ENCODE data around the gene WNK1.

WNK1 gene

DNA sequence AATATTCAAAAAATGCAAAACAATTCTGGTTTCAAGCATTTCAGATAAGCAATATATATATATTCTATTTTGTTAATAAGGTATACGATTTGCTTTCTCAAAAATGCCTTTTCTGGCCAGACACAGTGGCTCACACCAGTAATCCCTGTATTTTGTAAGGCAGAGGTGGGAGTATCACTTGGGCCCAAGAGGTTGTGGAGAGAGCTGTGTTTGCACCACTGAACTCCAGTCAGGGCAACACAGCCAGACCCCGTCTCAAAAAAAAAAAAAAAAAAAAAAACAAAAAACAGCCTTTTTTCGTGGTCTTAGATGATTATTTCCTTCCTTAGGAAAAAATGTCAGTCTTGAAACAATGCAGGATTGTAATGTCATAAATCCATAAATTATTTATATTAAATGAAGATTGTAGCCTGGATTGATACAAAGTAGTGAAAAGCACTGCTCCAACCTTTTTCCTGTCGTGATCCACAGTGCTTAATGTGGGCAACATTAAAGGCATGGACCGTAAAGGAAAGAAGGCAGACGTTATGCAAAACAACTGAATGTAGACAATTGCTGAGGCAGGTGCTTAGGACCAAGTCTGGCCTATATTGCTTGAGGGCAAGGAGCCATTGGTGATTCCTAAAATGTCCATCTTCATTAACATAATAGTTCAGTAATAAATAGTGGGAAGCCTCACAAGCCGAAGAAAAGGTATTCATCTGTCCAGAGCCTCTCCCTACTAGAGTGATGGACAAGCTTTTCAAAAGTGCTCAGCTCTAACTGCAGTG lies 160.3 kb downstream of the WNK1 start:
- H3K27me3 ChIP-seq (ENCODE audit: control insufficient read depth, insufficient read depth, low read length): no peaks in the 10 kb centered on the region
- peaks cover 2% of the 10 kb centered on the region for H3K79me2 ChIP-seq
- no peak overlapping the region for H3K9ac ChIP-seq
- no peak overlapping the region for H3K27ac ChIP-seq
- H3K4me3 ChIP-seq (ENCODE audit: low read depth, low read length): no peak overlapping the region
- TF ChIP-seq, protein P1, sequence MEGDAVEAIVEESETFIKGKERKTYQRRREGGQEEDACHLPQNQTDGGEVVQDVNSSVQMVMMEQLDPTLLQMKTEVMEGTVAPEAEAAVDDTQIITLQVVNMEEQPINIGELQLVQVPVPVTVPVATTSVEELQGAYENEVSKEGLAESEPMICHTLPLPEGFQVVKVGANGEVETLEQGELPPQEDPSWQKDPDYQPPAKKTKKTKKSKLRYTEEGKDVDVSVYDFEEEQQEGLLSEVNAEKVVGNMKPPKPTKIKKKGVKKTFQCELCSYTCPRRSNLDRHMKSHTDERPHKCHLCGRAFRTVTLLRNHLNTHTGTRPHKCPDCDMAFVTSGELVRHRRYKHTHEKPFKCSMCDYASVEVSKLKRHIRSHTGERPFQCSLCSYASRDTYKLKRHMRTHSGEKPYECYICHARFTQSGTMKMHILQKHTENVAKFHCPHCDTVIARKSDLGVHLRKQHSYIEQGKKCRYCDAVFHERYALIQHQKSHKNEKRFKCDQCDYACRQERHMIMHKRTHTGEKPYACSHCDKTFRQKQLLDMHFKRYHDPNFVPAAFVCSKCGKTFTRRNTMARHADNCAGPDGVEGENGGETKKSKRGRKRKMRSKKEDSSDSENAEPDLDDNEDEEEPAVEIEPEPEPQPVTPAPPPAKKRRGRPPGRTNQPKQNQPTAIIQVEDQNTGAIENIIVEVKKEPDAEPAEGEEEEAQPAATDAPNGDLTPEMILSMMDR (IDR thresholded peaks at IDR 0.05): no peak
- no peak overlapping the region for H2AFZ ChIP-seq
- H3K36me3 ChIP-seq (ENCODE audit: control insufficient read depth, insufficient read depth, low read length): no peaks in the 10 kb centered on the region
- H3K4me1 ChIP-seq: no peaks in the 10 kb centered on the region
- no peak overlapping the region for H3K4me2 ChIP-seq (ENCODE audit: low read length)
- H3K9me3 ChIP-seq (ENCODE audit: control insufficient read depth, low read length): no peaks in the 10 kb centered on the region

DNA sequence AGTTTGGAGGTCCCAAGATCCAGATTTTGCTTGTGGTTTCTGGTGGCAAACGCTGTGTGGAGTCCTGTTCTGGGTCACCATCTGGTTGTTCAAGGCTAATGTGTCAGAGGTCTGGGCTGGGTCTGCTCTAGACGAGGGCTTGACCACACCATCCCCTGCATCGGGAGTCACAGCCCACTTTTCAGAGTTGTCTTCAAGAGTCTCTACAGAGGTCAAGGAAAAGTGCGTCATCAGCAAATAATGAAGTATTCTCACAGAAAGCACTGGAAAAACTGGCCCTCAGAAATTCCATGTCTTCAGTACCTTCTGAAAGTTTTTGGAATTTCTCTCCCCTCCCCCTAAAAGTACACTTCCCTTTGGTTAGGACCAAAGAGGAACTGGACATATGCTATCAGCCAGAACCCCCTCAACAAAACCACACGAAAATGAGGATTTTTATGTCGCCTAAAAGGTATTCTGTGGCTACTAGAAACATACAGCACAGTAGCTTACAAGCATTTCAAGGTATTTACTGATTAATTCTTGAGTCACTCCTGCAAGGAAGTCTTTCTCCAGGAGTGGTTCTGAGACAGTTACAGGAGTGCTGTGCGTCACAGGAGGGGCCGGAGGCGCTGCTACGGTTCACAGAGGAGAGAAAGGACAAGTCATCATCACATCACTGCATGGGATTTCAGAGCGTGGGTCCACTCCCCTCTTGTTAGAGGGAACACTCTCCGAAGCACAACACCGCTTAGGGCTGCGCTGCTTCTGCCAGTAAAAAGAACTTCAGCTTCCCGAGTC lies 161.7 kb downstream of the WNK1 start:
- Histone ChIP-seq H3K79me2 (no peaks in the 10 kb centered on the region), H3K36me3 (ENCODE audit: control insufficient read depth, insufficient read depth, low read length) (no peaks in the 10 kb centered on the region), H3K4me2 (ENCODE audit: low read length) (no peak overlapping the region), H3K27me3 (ENCODE audit: control insufficient read depth, insufficient read depth, low read length) (no peaks in the 10 kb centered on the region), H3K4me3 (ENCODE audit: low read depth, low read length) (no peak overlapping the region), H3K4me1 (no peaks in the 10 kb centered on the region), H2AFZ (no peak overlapping the region), H3K9ac (no peak overlapping the region), H3K9me3 (ENCODE audit: control insufficient read depth, low read length) (no peaks in the 10 kb centered on the region), H3K27ac (no peak overlapping the region)
- TF ChIP-seq, protein P1 (IDR thresholded peaks at IDR 0.05): no peak

DNA sequence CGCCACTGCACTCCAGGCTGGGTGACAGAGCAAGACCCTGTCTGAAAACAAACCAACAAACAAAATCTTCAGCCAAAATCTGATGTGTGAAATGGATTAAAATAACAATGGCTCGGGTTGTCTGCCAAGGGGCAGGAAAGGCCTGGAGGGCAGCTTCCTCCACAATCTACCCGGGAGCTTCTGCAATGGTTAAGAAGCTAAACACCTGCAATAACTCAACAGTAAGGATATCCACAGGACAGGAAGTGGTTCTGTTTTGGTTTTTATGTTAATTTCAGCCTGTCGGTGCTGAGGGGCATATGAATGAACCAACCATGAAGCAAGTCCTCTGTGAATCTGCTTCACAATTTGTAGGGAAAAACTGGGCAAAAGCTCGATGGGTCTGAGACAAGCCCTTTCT lies 162.7 kb downstream of the WNK1 start:
- H3K9ac ChIP-seq: no peak overlapping the region
- no peaks in the 10 kb centered on the region for H3K36me3 ChIP-seq (ENCODE audit: control insufficient read depth, insufficient read depth, low read length)
- TF ChIP-seq, protein P1 (IDR thresholded peaks at IDR 0.05): no peak
- H3K4me3 ChIP-seq (ENCODE audit: low read depth, low read length): no peak overlapping the region
- peaks cover 2% of the 10 kb centered on the region for H3K79me2 ChIP-seq
- no peak overlapping the region for H3K4me2 ChIP-seq (ENCODE audit: low read length)
- no peak overlapping the region for H3K27ac ChIP-seq
- no peaks in the 10 kb centered on the region for H3K9me3 ChIP-seq (ENCODE audit: control insufficient read depth, low read length)
- no peaks in the 10 kb centered on the region for H3K27me3 ChIP-seq (ENCODE audit: control insufficient read depth, insufficient read depth, low read length)
- H3K4me1 ChIP-seq: no peaks in the 10 kb centered on the region
- H2AFZ ChIP-seq: no peak overlapping the region

DNA sequence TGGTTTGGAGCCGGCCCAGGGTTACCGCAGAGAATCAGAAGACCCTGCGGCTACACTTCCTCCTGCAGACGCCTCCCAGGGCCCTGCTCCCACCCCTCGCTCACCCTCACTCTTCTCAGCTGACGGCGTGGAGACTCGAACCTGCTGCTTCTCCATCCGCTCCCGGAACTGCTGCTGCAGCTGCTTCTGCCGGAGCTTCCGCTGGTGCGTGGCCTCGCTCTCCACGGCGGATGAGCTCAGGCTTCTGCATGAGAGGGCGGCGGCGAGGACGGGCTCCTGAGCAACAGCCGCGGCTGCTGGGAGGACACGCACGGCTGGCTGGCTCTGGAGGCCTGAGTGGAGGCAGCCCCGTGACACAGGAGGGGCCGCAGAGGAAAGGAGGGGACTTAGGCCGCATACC lies 163.9 kb downstream of the WNK1 start:
- TF ChIP-seq, protein P1 (IDR thresholded peaks at IDR 0.05): no peak
- H3K79me2 ChIP-seq: peaks cover 2% of the 10 kb centered on the region
- H3K36me3 ChIP-seq (ENCODE audit: control insufficient read depth, insufficient read depth, low read length): no peaks in the 10 kb centered on the region
- no peak overlapping the region for H3K4me3 ChIP-seq (ENCODE audit: low read depth, low read length)
- no peak overlapping the region for H2AFZ ChIP-seq
- no peaks in the 10 kb centered on the region for H3K27me3 ChIP-seq (ENCODE audit: control insufficient read depth, insufficient read depth, low read length)
- H3K27ac ChIP-seq: no peak overlapping the region
- H3K9ac ChIP-seq: no peak overlapping the region
- no peaks in the 10 kb centered on the region for H3K4me1 ChIP-seq
- H3K9me3 ChIP-seq (ENCODE audit: control insufficient read depth, low read length): no peaks in the 10 kb centered on the region
- H3K4me2 ChIP-seq (ENCODE audit: low read length): no peak overlapping the region

All from parathyroid adenoma (tissue), 2 donors.